Endothelial cell of umbilical vein (primary cell): ENCODE results near the gene AP5S1. TPM values are rescaled to one million over a fixed set of nuclear protein-coding genes. Genes with fewer than 3 reads are reported as not detected.

Source experiments
- BruUV-seq: library from RNA; stranded (reverse); fragments of 400-500 nt; replicated peaks from 2 replicates; lab custom pipeline; 2021; lab: Mats Ljungman, UMichigan
- CTCF ChIA-PET: fragments of 300-600, 350-600 bp; sonication (Branson Sonifier 250); formaldehyde crosslinking; loops from one replicate; lab custom pipeline; 2021; ENCODE audit warnings: antibody characterized with exemption, inconsistent platforms; lab: Charles Lee
- POLR2A ChIA-PET: fragments of 300-600, 350-600 bp; sonication (Branson Sonifier 250); formaldehyde crosslinking; loops from one replicate; lab custom pipeline; 2021; ENCODE audit warnings: antibody characterized with exemption, inconsistent platforms; lab: Charles Lee
- DNase-seq: peaks from one replicate; pipeline ENCODE4 v3.0.0-alpha.2; 2011; ENCODE audit warnings: low read depth, low spot score
- FAIRE-seq: peaks from 2 replicates; lab custom pipeline; 2011; peaks lifted over from hg19 to GRCh38; lab: Jason Lieb, UNC
- H2AFZ ChIP-seq: 2 replicates; pipeline ENCODE4 v1.6.0; 2012; ENCODE audit warnings: low read depth, low read length, control low read depth, inconsistent platforms
- H3K27ac ChIP-seq: 2 replicates; pipeline ENCODE4 v1.5.1; 2011; ENCODE audit warnings: low read depth, mild to moderate bottlenecking, control low read depth, low read length, moderate library complexity; ENCODE audit not compliant: insufficient read depth
- H3K27me3 ChIP-seq, 2 experiments: 2 replicates each; pipeline versions ENCODE4 v1.6.0 to v1.6.1; 2011; ENCODE audit warnings: low read length in 2 of 2, mixed read lengths in 1 of 2; ENCODE audit not compliant: control insufficient read depth in 2 of 2, insufficient read depth in 2 of 2
- H3K36me3 ChIP-seq, 2 experiments: 2 replicates in 1 of 2; 3 replicates in 1 of 2; pipeline ENCODE4 v1.5.1; 2011; ENCODE audit warnings: low read length in 2 of 2, mild to moderate bottlenecking in 1 of 2, moderate library complexity in 1 of 2; ENCODE audit not compliant: control insufficient read depth in 2 of 2, insufficient read depth in 2 of 2; ENCODE audit errors: extremely low read depth in 1 of 2
- H3K4me1 ChIP-seq: 3 replicates; pipeline ENCODE4 v1.5.1; 2011; ENCODE audit warnings: mild to moderate bottlenecking, low read length; ENCODE audit not compliant: control insufficient read depth, insufficient read depth; ENCODE audit errors: extremely low read depth
- H3K4me2 ChIP-seq: 2 replicates; pipeline ENCODE4 v1.6.1; 2011; ENCODE audit warnings: low read length, control low read depth, mixed read lengths; ENCODE audit not compliant: insufficient read depth
- H3K4me3 ChIP-seq, 3 experiments: fragments of 200-600 bp in 1 of 3; sonication (generic), shearing (Covaris generic) in 1 of 3; replicated peaks in 1 of 3; 2 replicates each; pipeline ENCODE4 v1.5.1; 2011 to 2016; ENCODE audit warnings: control low read depth in 3 of 3, low read length in 3 of 3, mild to moderate bottlenecking in 2 of 3, inconsistent platforms in 1 of 3, low read depth in 1 of 3, moderate library complexity in 1 of 3; ENCODE audit not compliant: insufficient read depth in 1 of 3
- H3K79me2 ChIP-seq: 2 replicates; pipeline ENCODE4 v1.6.0; 2012; ENCODE audit warnings: low read length, inconsistent platforms; ENCODE audit not compliant: control insufficient read depth, insufficient read depth
- H3K9ac ChIP-seq: replicated peaks from 2 replicates; pipeline ENCODE3; 2011; ENCODE audit warnings: low read length, control low read depth; ENCODE audit not compliant: insufficient read depth; ENCODE audit errors: extremely low read depth
- H3K9me1 ChIP-seq: replicated peaks from 3 replicates; pipeline ENCODE4 v1.6.0; 2011; ENCODE audit warnings: mild to moderate bottlenecking, low read length; ENCODE audit not compliant: control insufficient read depth, insufficient read depth; ENCODE audit errors: extremely low read depth
- H3K9me3 ChIP-seq: replicated peaks from 2 replicates; pipeline ENCODE4 v1.5.1; 2012; ENCODE audit warnings: low read length, inconsistent platforms; ENCODE audit not compliant: control insufficient read depth, insufficient read depth
- H4K20me1 ChIP-seq: replicated peaks from 2 replicates; pipeline ENCODE3; 2011; ENCODE audit warnings: mild to moderate bottlenecking, low read length; ENCODE audit not compliant: control insufficient read depth, insufficient read depth; ENCODE audit errors: extremely low read depth
- CTCF ChIP-seq, 2 donors: IDR thresholded peaks; 1 replicate in 1 of 2; 2 replicates in 1 of 2; pipeline ENCODE4 v1.5.1; 2011; ENCODE audit warnings: low read length in 2 of 2, mild to moderate bottlenecking in 2 of 2, moderate library complexity in 2 of 2, control low read depth in 1 of 2, inconsistent platforms in 1 of 2, low read depth in 1 of 2; ENCODE audit not compliant: insufficient read depth in 1 of 2; ENCODE audit errors: extremely low read depth in 1 of 2
- EZH2 ChIP-seq: IDR thresholded peaks from 2 replicates; pipeline ENCODE4 v1.6.1; 2012; ENCODE audit warnings: borderline replicate concordance, low read depth, mild to moderate bottlenecking, moderate library complexity, low read length, inconsistent platforms; ENCODE audit not compliant: severe bottlenecking
- FOS ChIP-seq: IDR thresholded peaks from 2 replicates; pipeline ENCODE4 v1.6.1; 2011; ENCODE audit warnings: mild to moderate bottlenecking, low read length, moderate library complexity, borderline replicate concordance; ENCODE audit not compliant: insufficient read depth
- GATA2 ChIP-seq: IDR thresholded peaks from 2 replicates; pipeline ENCODE4 v1.7.0; 2011; ENCODE audit warnings: low read depth, mild to moderate bottlenecking, moderate library complexity, mixed read lengths, low read length; ENCODE audit not compliant: insufficient read length, insufficient read depth
- JUN ChIP-seq: IDR thresholded peaks from 2 replicates; pipeline ENCODE4 v1.6.1; 2011; ENCODE audit warnings: borderline replicate concordance, low read depth; ENCODE audit not compliant: insufficient read length, insufficient read depth
- MAX ChIP-seq: IDR thresholded peaks from 2 replicates; pipeline ENCODE4 v1.6.1; 2011; ENCODE audit not compliant: insufficient read depth, insufficient read length
- POLR2A ChIP-seq: IDR thresholded peaks from 2 replicates; pipeline ENCODE4 v1.6.1; 2012; ENCODE audit warnings: low read depth, mild to moderate bottlenecking, control low read depth, low read length
- POLR2AphosphoS5 ChIP-seq: IDR thresholded peaks from 2 replicates; pipeline ENCODE4 v1.6.1; 2012; ENCODE audit warnings: low read depth, mild to moderate bottlenecking, control low read depth, low read length, moderate library complexity; ENCODE audit not compliant: insufficient read depth
- dilution Hi-C: fragments of 300-500 bp; cut with MboI; formaldehyde crosslinking; loops from one replicate; pipeline ENCODE4 v1.15.0; 2019; ENCODE audit warnings: low sequenced_read_pairs; ENCODE audit not compliant: extremely low pct_ligation_motif_present
- intact Hi-C: fragments of 100-400 bp; cut with micrococcal nuclease; formaldehyde crosslinking; loops from one replicate; pipeline ENCODE4 v1.10.0; 2022
- polyA plus RNA-seq, 4 experiments: library from polyadenylated mRNA; depleted of rRNA in 3 of 4; stranded (reverse) in 3 of 4; unstranded in 1 of 4; fragments of >200 nt; gene quantifications; 2 replicates each; pipeline versions ENCODE4 v1.2.1 to v1.2.3, GENCODE V29; 2011 to 2012; ENCODE audit warnings: missing spikeins in 1 of 4
- total RNA-seq: library from RNA; stranded (reverse); gene quantifications from 2 replicates; pipeline ENCODE4 v1.2.3, GENCODE V29; 2021

AP5S1 gene
- total and polyA plus RNA-seq, 2 donors (not counting 3 experiments of a cell fraction or from before 2014, with no cell fraction given) = 15.7 to 22.0 TPM

GRCh38 chr20:3823881-3824280, 3.5 kb downstream of the AP5S1 start:
- Histone ChIP-seq H3K9ac (no peak overlapping the region), H2AFZ (no peak overlapping the region), H3K27ac (no peak overlapping the region), H3K27me3 (no peaks in the 10 kb centered on the region), H3K36me3 (peaks cover 2 to 19% of the 10 kb centered on the region in 2 experiments), H3K4me1 (peaks cover 7% of the 10 kb centered on the region), H3K9me3 (no peaks in the 10 kb centered on the region), H3K4me2 (no peak overlapping the region), H4K20me1 (no peaks in the 10 kb centered on the region), H3K4me3 (no peak overlapping the region), H3K9me1 (no peaks in the 10 kb centered on the region), H3K79me2 (peaks cover 4% of the 10 kb centered on the region)
- FAIRE-seq = no peak
- no peak for DNase-seq
- intact Hi-C loops (loop anchor here (2.0 kb wide), 1 partner anchor 15 kb away; no protein-coding TSS in a partner anchor), dilution Hi-C loops (no loop called here)
- POLR2A ChIA-PET = no interaction called here
- CTCF ChIA-PET = no interaction called here
- no TSS peak for BruUV-seq
- TF ChIP-seq CTCF (IDR thresholded peaks at IDR 0.05; ENCODE audit: extremely low read depth in 1 of 2, insufficient read depth in 1 of 2, low read depth in 1 of 2, low read length in 2 of 2) (no peak), POLR2AphosphoS5 (no peak), FOS (no peak), POLR2A (no peak), GATA2 (no peak), JUN (no peak), EZH2 (no peak), MAX (no peak)
